ENCODE results near the gene BPIFB4. TPM values are rescaled to one million over a fixed set of nuclear protein-coding genes. Genes with fewer than 3 reads are reported as not detected.

Gene BPIFB4
- total and polyA plus RNA-seq, 2 of the 4 experiments (the other 2 are of a cell fraction), result not detected

DNA sequence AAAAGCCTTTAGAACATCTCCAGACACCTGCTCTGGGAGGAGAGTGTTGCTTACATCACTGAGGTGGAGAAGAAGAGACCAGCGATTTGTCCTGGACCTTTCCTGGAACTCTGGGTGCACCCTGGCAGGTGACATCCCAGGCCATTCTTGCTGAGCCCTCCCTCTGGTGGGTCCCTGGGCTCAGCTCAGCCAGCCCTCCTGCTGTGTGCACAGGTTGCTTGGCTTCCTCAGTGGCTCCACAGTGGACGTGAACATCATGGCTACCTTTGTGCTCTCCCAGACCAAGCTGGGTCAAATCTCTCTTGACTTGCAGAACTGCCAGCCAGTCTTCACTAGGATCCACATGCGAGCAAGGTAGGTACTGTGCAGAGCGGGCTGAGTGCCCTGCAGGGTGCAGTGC lies 68.6 kb downstream of the BPIFB4 start:
- BruUV-seq (replicated peaks), result no TSS peak
- Histone ChIP-seq H3K18ac (ENCODE audit: low read depth, low read length) (no peak overlapping the region), H3K79me1 (ENCODE audit: low read depth in 1 of 2, low read length in 2 of 2) (no peaks in the 10 kb centered on the region), H4K8ac (ENCODE audit: low read depth in 2 of 2, low read length in 2 of 2) (no peak overlapping the region), H3K9me1 (ENCODE audit: insufficient read depth, low read length) (no peaks in the 10 kb centered on the region), H2AK5ac (ENCODE audit: low read depth, low read length) (no peak overlapping the region), H3K4ac (ENCODE audit: low read depth, low read length) (no peak overlapping the region), H4K20me1 (ENCODE audit: insufficient read depth, low read length) (no peaks in the 10 kb centered on the region), H4K91ac (ENCODE audit: insufficient read depth, low read depth, low read length) (no peak overlapping the region), H3K9ac (ENCODE audit: low read depth, low read length) (no peak overlapping the region), H3K56ac (ENCODE audit: extremely low read depth, insufficient read depth, low read length) (no peak overlapping the region), H3K4me2 (ENCODE audit: low read depth, low read length) (no peak overlapping the region), H3K27me3 (ENCODE audit: control insufficient read depth, insufficient read depth, low read length) (no peaks in the 10 kb centered on the region), H3K14ac (replicated peaks; ENCODE audit: low read depth, low read length) (no peak overlapping the region), H2BK120ac (ENCODE audit: low read depth, low read length) (no peak overlapping the region), H2BK20ac (ENCODE audit: low read depth, low read length) (no peak overlapping the region), H3K36me3 (ENCODE audit: control insufficient read depth, insufficient read depth, low read length) (no peaks in the 10 kb centered on the region), H2AK9ac (replicated peaks; ENCODE audit: low read depth, low read length, poor library complexity) (no peak overlapping the region), H4K5ac (ENCODE audit: low read depth, low read length) (no peak overlapping the region), H3K4me3 (ENCODE audit: insufficient read depth, low read depth, low read length) (no peak overlapping the region), H3K23ac (ENCODE audit: low read depth, low read length) (no peak overlapping the region), H3K4me1 (ENCODE audit: control insufficient read depth, insufficient read depth, low read length) (no peaks in the 10 kb centered on the region), H2BK5ac (ENCODE audit: low read depth, low read length, poor library complexity, severe bottlenecking) (no peak overlapping the region), H2AFZ (replicated peaks; ENCODE audit: low read length, poor library complexity) (no peak overlapping the region), H2BK15ac (ENCODE audit: low read depth, low read length) (no peak overlapping the region), H3K9me3 (ENCODE audit: control insufficient read depth, insufficient read depth, low read length) (no peaks in the 10 kb centered on the region), H3K27ac (ENCODE audit: insufficient read depth, low read length) (no peak overlapping the region)
- POLR2A ChIA-PET (ENCODE audit: unreplicated experiment), result no interaction called here
- in situ Hi-C loops (cut with MboI; ENCODE audit: low sequenced_read_pairs), result no loop called here
- intact Hi-C loops (cut with micrococcal nuclease), result no loop called here
- no CpG with 5 or more reads among the region's 4 CpGs for WGBS, 2 experiments (ENCODE audit: extremely low coverage in 2 of 2, insufficient read length in 1 of 2)
- TF ChIP-seq, protein P1, sequence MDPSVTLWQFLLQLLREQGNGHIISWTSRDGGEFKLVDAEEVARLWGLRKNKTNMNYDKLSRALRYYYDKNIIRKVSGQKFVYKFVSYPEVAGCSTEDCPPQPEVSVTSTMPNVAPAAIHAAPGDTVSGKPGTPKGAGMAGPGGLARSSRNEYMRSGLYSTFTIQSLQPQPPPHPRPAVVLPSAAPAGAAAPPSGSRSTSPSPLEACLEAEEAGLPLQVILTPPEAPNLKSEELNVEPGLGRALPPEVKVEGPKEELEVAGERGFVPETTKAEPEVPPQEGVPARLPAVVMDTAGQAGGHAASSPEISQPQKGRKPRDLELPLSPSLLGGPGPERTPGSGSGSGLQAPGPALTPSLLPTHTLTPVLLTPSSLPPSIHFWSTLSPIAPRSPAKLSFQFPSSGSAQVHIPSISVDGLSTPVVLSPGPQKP (IDR thresholded peaks at IDR 0.05; ENCODE audit: borderline replicate concordance, low read depth, low read length), result no peak
- TF ChIP-seq NFE2L2 (IDR thresholded peaks at IDR 0.05; ENCODE audit: low read depth, low read length) (no peak), RCOR1 (IDR thresholded peaks at IDR 0.05; ENCODE audit: insufficient replicate concordance, low read length) (no peak), MXI1 (IDR thresholded peaks at IDR 0.05; ENCODE audit: borderline replicate concordance, low read depth, low read length) (no peak), MAZ (IDR thresholded peaks at IDR 0.05; ENCODE audit: borderline replicate concordance, low read depth, low read length) (no peak), POLR2A (IDR thresholded peaks at IDR 0.05; ENCODE audit: low read depth, low read length) (no peak), RAD21 (IDR thresholded peaks at IDR 0.05; ENCODE audit: low read length) (no peak), MAFK (IDR thresholded peaks at IDR 0.05; ENCODE audit: low read depth, low read length) (no peak), CHD1 (IDR thresholded peaks at IDR 0.05; ENCODE audit: low read depth, low read length) (no peak), CEBPB (IDR thresholded peaks at IDR 0.05; ENCODE audit: low read depth, low read length) (no peak), BHLHE40 (IDR thresholded peaks at IDR 0.05; ENCODE audit: low read depth, low read length) (no peak)
- TF ChIP-seq, protein P2, sequence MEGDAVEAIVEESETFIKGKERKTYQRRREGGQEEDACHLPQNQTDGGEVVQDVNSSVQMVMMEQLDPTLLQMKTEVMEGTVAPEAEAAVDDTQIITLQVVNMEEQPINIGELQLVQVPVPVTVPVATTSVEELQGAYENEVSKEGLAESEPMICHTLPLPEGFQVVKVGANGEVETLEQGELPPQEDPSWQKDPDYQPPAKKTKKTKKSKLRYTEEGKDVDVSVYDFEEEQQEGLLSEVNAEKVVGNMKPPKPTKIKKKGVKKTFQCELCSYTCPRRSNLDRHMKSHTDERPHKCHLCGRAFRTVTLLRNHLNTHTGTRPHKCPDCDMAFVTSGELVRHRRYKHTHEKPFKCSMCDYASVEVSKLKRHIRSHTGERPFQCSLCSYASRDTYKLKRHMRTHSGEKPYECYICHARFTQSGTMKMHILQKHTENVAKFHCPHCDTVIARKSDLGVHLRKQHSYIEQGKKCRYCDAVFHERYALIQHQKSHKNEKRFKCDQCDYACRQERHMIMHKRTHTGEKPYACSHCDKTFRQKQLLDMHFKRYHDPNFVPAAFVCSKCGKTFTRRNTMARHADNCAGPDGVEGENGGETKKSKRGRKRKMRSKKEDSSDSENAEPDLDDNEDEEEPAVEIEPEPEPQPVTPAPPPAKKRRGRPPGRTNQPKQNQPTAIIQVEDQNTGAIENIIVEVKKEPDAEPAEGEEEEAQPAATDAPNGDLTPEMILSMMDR (conservative IDR thresholded peaks at IDR 0.05; ENCODE audit: low read depth, low read length), result no peak
- TF ChIP-seq, protein P3, sequence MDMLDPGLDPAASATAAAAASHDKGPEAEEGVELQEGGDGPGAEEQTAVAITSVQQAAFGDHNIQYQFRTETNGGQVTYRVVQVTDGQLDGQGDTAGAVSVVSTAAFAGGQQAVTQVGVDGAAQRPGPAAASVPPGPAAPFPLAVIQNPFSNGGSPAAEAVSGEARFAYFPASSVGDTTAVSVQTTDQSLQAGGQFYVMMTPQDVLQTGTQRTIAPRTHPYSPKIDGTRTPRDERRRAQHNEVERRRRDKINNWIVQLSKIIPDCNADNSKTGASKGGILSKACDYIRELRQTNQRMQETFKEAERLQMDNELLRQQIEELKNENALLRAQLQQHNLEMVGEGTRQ (IDR thresholded peaks at IDR 0.05; ENCODE audit: low read depth, low read length), result no peak
- ATAC-seq (ENCODE audit: low read depth) (no peak), DNase-seq (no peak)
- dilution Hi-C loops (cut with HindIII; ENCODE audit: low sequenced_read_pairs, unreplicated experiment), result no loop called here
- CTCF ChIA-PET, result no interaction called here

Measured in IMR-90 (cell line).